Right renal pelvis (tissue), 4 donors: Measurements from ENCODE around the gene MT1F. TPM values are rescaled to one million over a fixed set of nuclear protein-coding genes. Genes with fewer than 3 reads are reported as not detected.
A peak's percentile ranks its signal among the peaks of the same experiment; 100 is the strongest.
"Not testable (repeated sequence)": the region's sequence is repeated elsewhere in the genome, so short reads cannot be mapped to it uniquely, and the experiment has no call there.

Source experiments
- DNase-seq, 4 donors: peaks; one replicate each; pipeline ENCODE4 v3.0.0-alpha.2; 2013; ENCODE audit warnings: low read depth in 4 of 4, low spot score in 3 of 4, missing footprints in 1 of 4
- polyA plus RNA-seq, 4 donors: library from polyadenylated mRNA; unstranded; fragments of 120-200 nt; gene quantifications; one replicate each; pipeline ENCODE4 v1.2.1, GENCODE V29; 2013; ENCODE audit not compliant: insufficient read length in 4 of 4

Gene MT1F
- 10 to 100 TPM; 40.3 to 98.2 (median 60.7) TPM for polyA plus RNA-seq

GRCh38 chr16:56657555-56658326 lies at the start of gene MT1F:
TSS of gene MT1F (plus strand) at chr16:56657959. CDS start at chr16:56658059, 100 bp downstream.
- peak in 3 of 4 donors; percentile 41 to 62 (median 61) for DNase-seq

GRCh38 chr16:56608043-56608875 lies 49.5 kb upstream of the MT1F start, which contains the start of gene MT2A:
TSS of gene MT2A (plus strand) at chr16:56608584. CDS start at chr16:56608656, 72 bp downstream.
- peak in 2 of 4 donors; percentile 80 to 82 for DNase-seq

DNA sequence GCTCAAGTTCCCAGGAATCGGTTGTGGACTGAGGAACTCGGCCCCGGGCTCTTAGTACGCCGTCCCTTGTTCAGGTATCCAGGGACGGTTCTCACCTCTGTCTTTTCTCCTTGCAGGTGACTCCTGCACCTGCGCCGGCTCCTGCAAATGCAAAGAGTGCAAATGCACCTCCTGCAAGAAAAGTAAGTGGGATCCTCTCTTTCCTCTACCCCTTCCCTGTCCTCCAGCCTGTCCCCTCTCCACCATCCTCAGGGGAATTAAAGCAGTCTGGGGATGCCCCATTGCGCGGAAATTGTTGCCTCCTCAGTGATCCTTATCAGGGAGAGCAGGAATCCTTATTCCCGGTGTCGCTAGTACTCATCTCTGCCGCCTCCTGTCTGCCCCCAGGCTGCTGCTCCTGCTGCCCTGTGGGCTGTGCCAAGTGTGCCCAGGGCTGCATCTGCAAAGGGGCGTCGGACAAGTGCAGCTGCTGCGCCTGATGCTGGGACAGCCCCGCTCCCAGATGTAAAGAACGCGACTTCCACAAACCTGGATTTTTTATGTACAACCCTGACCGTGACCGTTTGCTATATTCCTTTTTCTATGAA lies 48.8 kb upstream of the MT1F start:
- DNase-seq, result no peak

- DNase-seq, result no peak
Measured at GRCh38 chr16:56609463-56609921, 48.3 kb upstream of the MT1F start.

GRCh38 chr16:56610017-56610608 lies 47.6 kb upstream of the MT1F start:
- no peak for DNase-seq

DNA sequence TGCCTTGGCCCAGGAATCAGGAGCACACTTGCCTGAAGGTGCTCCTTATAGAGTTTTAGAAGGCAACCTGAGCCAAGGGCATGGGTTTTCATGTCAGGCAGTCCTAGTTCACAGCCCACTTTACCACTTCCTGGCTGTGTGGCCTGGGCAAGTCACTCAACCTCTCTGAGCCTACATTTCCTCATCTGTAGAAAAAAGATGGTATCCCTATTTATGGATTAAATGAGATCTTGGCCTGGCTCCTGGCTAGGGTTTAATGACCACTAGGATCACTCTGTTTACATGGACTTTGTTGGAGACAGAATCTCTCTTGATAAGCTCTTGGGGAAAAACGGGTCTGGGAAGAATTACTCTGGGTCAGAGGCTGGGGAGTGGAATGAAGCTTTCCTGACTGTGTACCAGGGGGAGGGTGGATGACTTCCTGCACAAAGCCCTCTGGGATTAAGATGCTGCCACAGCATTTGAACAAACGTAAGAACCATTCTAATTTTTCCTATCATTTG lies 47.1 kb upstream of the MT1F start:
- no peak for DNase-seq

DNA sequence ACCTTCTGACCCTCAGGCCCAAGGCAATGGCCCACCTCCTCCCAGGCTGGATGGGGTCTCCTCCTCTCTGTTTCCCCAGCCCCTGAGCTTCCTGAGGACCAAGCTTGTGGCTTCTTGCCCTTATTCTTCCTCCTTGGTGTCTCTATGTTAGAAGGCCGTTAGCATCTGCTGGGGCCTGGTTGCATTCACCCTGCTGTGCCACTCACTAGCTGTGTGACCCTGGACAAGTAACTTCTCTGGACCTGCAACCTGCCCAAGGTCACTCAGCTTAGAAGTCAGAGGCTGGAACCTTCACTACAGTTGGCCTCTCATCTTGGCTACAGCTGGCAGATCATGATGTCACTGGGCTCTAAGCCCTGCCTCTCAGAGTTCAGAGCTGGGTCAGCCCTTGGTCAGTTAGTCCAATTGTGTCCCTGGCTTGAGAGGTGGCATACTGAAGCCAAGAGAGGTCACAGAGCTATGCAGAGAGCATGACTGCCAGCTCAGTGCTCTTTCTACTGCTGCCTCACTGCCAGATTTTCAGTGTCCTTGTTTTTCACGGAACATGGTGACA lies 46.4 kb upstream of the MT1F start:
- DNase-seq, result no peak

DNA sequence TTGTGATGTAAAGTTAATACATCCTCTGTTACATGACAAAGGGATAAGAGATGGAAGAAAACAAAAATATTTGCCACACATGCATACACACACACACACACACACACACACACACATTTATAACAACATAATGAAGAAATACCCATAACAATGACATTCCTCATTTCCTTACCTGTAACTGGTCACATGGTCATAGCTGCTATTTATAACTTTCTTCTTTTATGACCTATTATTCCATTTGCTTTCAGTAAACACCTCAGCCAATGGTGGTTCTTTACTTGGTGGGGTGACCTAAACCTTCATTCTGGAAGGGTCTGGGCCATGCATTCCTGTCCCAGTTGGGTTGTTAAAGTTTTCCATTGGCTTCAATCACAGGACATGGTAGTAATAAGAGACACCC lies 44.1 kb upstream of the MT1F start:
- DNase-seq, result no peak

DNA sequence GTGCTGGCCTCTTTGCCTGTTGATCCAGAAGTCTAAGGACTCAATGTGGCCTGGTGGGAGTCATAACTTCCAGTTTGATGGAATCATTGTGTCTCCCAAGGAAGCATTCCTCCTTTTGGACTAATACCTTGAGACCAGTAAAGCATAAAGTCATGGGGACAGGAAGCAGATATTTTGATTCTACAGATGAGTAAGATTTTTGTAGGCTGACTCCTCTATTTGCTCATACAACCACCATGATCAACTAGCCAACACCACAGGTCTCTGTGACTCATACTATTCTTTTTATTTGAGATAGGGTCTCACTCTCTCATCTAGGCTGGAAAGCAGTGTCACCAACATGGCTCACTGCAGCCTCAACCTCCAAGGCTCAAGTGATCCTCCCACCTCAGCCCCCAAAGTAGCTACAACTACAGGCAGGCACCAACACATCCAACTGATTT lies 43.2 kb upstream of the MT1F start:
- DNase-seq, result no peak

- DNase-seq, result no peak
Measured at GRCh38 chr16:56615353-56615752, 42.4 kb upstream of the MT1F start.

DNA sequence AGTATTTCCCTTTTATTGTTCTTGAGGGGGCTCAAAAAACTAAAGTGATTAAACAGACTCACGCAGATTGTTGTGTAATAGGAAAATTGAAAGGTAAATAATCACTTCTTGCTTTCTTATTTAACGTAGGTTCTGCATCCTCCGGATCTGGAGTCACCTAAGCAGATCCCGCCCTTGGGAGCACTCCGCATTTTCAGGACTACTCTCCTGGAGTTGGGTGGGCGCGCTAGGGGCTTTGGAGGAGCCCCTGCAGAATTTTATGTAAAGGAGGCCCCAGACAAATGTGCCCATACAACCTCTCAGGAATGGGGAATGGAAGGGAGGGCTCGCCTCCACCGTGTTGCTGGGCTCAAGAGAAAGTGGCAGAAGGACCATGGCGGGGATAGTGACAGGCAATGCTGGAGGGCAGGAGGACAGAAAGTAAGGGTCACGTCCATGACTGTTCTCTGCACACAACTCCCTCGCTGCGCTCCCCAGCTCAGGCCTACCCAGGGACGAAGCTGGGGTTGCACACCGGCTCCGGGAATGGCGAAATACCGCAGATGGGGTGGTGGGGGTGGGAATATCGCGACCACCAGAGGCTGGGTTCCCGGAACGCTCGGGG lies 41.0 kb upstream of the MT1F start:
- DNase-seq, result no peak

GRCh38 chr16:56617212-56618085 lies 40.3 kb upstream of the MT1F start:
- DNase-seq, result no peak

DNA sequence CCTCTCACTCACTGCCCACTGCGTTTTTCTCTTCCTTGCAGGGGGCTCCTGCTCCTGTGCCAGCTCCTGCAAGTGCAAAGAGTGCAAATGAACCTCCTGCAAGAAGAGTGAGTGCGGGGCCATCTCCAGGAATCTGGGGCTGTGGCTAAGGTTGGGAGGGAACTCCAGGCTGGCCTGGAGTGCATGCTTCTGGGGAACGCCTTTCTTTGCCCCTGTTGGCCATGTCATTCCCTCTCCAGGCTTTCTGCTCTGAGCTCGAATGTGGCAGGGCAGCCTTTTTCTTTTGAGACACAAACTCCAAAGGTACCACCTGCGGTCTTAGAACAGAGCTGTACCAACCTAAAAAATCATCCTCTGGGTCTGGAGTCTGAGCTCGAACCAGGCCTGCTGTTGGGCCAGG lies 39.6 kb upstream of the MT1F start:
- no peak for DNase-seq

DNA sequence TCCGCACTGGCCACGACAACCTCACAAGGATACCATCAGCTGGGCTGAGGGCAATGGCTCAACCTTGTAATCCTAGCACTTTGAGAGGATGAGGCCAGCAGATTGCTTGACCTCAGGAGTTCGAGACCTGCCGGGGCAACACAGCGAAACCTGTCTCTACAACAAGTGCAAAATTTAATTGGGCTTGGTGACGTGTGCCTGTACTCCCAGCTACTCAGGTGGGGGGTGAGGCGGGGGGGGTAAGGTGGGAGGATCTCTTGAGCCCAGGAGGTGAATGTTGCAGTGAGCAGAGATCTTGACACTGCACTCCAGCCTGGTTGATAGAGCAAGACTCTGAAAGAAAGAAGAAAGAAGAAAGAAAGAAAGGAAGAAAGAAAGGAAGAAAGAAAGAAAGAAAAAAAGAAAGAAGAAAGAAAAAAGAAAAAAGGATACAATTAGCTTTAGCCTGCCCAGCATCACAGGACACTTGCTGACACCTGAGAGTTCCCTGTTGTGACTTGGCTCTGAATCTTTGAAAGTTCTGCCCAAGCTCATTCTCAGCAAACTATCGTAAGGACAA lies 37.3 kb upstream of the MT1F start:
- no peak for DNase-seq

GRCh38 chr16:56621665-56622445 lies 35.9 kb upstream of the MT1F start:
- not testable (repeated sequence) for DNase-seq

DNA sequence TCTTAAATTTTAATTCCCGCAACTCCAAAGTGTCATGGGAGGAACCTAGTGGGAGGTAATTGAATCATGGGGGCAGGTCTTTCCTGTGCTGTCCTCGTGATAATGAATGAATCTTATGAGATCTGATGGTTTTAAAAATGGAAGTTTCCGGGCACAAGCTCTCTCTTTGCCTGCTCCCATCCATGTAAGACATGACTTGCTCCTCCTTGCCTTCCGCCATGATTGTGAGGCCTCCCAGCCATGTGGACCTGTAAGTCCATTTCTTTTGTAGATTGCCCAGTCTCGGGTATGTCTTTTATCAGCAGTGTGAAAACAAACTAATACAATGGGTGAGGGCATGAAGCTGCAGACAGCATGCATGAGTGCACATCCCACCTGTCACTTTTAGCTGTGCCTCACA lies 34.6 kb upstream of the MT1F start:
- DNase-seq, result not testable (repeated sequence)

DNA sequence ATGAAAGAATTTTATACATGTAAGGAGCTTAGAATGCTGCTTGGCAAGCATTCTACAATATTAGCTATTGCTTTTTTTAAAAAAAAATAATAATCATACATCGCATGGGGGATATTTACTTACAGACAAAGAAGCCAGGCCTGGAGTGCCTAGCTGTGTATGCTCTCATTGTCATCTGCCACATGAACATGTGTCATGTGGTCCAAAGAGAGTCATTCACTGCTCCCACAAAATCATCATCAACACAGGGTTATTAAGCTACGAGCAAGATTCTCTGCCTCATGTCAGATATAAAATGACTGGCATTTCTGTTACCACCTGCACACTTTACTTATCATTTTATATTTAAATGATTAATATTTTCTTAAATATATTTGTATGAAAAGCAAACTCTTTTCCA lies 34.1 kb upstream of the MT1F start:
- DNase-seq, result no peak
